HepG2 (cell line): ENCODE data around the gene NFX1. TPM values are rescaled to one million over a fixed set of nuclear protein-coding genes. Genes with fewer than 3 reads are reported as not detected.
A peak's percentile ranks its signal among the peaks of the same experiment; 100 is the strongest.

Source experiments
- GLI4 ChIP-seq: sonication (generic); formaldehyde crosslinking; IDR thresholded peaks from 2 replicates; pipeline ENCODE4 v1.5.1; 2020; ENCODE audit warnings: missing genetic modification reagents, mild to moderate bottlenecking, moderate library complexity, borderline replicate concordance
- GTF3A ChIP-seq: sonication (generic); formaldehyde crosslinking; conservative IDR thresholded peaks from 2 replicates; pipeline ENCODE4 v1.4.0; 2020; ENCODE audit warnings: mild to moderate bottlenecking, missing genetic modification reagents
- HMG20B ChIP-seq: conservative IDR thresholded peaks from 2 replicates; pipeline ENCODE4 v1.6.1; 2016; ENCODE audit warnings: missing genetic modification reagents, missing compliant biosample characterization
- HOXA7 ChIP-seq: sonication (generic); formaldehyde crosslinking; IDR thresholded peaks from 2 replicates; pipeline ENCODE4 v1.8.1; 2022; ENCODE audit warnings: mild to moderate bottlenecking, missing genetic modification reagents, moderate library complexity
- HOXA9 ChIP-seq: sonication (generic); formaldehyde crosslinking; IDR thresholded peaks from 2 replicates; pipeline ENCODE4 v1.8.1; 2022; ENCODE audit warnings: missing genetic modification reagents, mild to moderate bottlenecking, moderate library complexity, borderline replicate concordance
- IRF9 ChIP-seq: sonication (generic); formaldehyde crosslinking; IDR thresholded peaks from 2 replicates; pipeline ENCODE4 v1.8.0; 2022; ENCODE audit warnings: missing genetic modification reagents, mild to moderate bottlenecking, borderline replicate concordance
- ISX ChIP-seq: sonication (generic); formaldehyde crosslinking; conservative IDR thresholded peaks from 2 replicates; pipeline ENCODE4 v1.5.0; 2020; ENCODE audit warnings: missing genetic modification reagents
- MAF1 ChIP-seq: sonication (generic); formaldehyde crosslinking; IDR thresholded peaks from 2 replicates; pipeline ENCODE4 v1.5.0; 2020; ENCODE audit warnings: missing genetic modification reagents, borderline replicate concordance
- MIXL1 ChIP-seq: IDR thresholded peaks from 2 replicates; pipeline ENCODE4 v1.6.1; 2016
- NKX3-1 ChIP-seq: sonication (generic); formaldehyde crosslinking; IDR thresholded peaks from 2 replicates; pipeline ENCODE4 v1.5.0; 2020; ENCODE audit warnings: missing genetic modification reagents
- RXRA ChIP-seq: sonication (generic); formaldehyde crosslinking; IDR thresholded peaks from 2 replicates; pipeline ENCODE4 v1.5.1; 2020; ENCODE audit warnings: missing genetic modification reagents
- SALL2 ChIP-seq: sonication (generic); formaldehyde crosslinking; IDR thresholded peaks from 2 replicates; pipeline ENCODE4 v1.8.1; 2023; ENCODE audit warnings: mild to moderate bottlenecking, missing genetic modification reagents, inconsistent platforms
- TBX3 ChIP-seq: fragments of 450-650 bp; IDR thresholded peaks from 2 replicates; pipeline ENCODE4 v1.6.1; 2017; ENCODE audit warnings: antibody characterized with exemption, mild to moderate bottlenecking, inconsistent platforms, borderline replicate concordance
- TRIM24 ChIP-seq: sonication (generic); formaldehyde crosslinking; IDR thresholded peaks from 2 replicates; pipeline ENCODE4 v1.8.0; 2022; ENCODE audit warnings: mild to moderate bottlenecking, missing genetic modification reagents
- ZFP37 ChIP-seq: sonication (generic); formaldehyde crosslinking; IDR thresholded peaks from 2 replicates; pipeline ENCODE4 v1.4.0; 2020; ENCODE audit warnings: missing genetic modification reagents, borderline replicate concordance
- ZNF230 ChIP-seq: sonication (generic); formaldehyde crosslinking; IDR thresholded peaks from 2 replicates; pipeline ENCODE4 v1.4.0; 2020; ENCODE audit warnings: mild to moderate bottlenecking, missing genetic modification reagents
- ZNF24 ChIP-seq: fragments of 450-650 bp; IDR thresholded peaks from 2 replicates; pipeline ENCODE4 v1.6.1; 2017; ENCODE audit warnings: antibody characterized with exemption, mild to moderate bottlenecking
- ZNF333 ChIP-seq: sonication (generic); formaldehyde crosslinking; IDR thresholded peaks from 2 replicates; pipeline ENCODE4 v1.4.0; 2020; ENCODE audit warnings: mild to moderate bottlenecking, missing genetic modification reagents, borderline replicate concordance
- ZNF350 ChIP-seq: sonication (generic); formaldehyde crosslinking; IDR thresholded peaks from 2 replicates; pipeline ENCODE4 v1.4.0; 2020; ENCODE audit warnings: mild to moderate bottlenecking, low read depth, missing genetic modification reagents, borderline replicate concordance
- ZNF883 ChIP-seq: sonication (generic); formaldehyde crosslinking; IDR thresholded peaks from 2 replicates; pipeline ENCODE4 v1.5.1; 2020; ENCODE audit warnings: mild to moderate bottlenecking, missing genetic modification reagents; ENCODE audit errors: not compliant biosample characterization
- polyA plus RNA-seq, 8 experiments: library from polyadenylated mRNA; depleted of rRNA in 3 of 8; stranded (reverse) in 7 of 8; unstranded in 1 of 8; fragments of >200 nt; fragmentation: Illumina TruSeq in 4 of 8; extraction: Trizol in 4 of 8; gene quantifications; 2 replicates each; pipeline versions ENCODE4 v1.2.1 to v1.2.3, GENCODE V29; 2011 to 2016; ENCODE audit warnings: low read depth in 4 of 8, missing spikeins in 1 of 8, mixed read lengths in 1 of 8; ENCODE audit not compliant: insufficient read depth in 1 of 8
- total RNA-seq, 5 experiments: library from RNA; depleted of rRNA; stranded (reverse); fragments of >200 nt; fragmentation: Illumina TruSeq; extraction: Trizol; gene quantifications; 2 replicates each; pipeline ENCODE4 v1.2.3, GENCODE V29; 2016; ENCODE audit warnings: low read depth in 1 of 5
- TF ChIP-seq, protein P1 (sequence below): sonication (generic); formaldehyde crosslinking; IDR thresholded peaks from 2 replicates; pipeline ENCODE4 v1.5.1; 2020; ENCODE audit warnings: mild to moderate bottlenecking, missing genetic modification reagents
- TF ChIP-seq, protein P2 (sequence below): sonication (generic); formaldehyde crosslinking; IDR thresholded peaks from 2 replicates; pipeline ENCODE4 v1.4.0; 2020; ENCODE audit warnings: mild to moderate bottlenecking, missing genetic modification reagents
- TF ChIP-seq, protein P3 (sequence below): sonication (generic); formaldehyde crosslinking; IDR thresholded peaks from 2 replicates; pipeline ENCODE4 v1.5.1; 2020; ENCODE audit warnings: missing genetic modification reagents, mild to moderate bottlenecking, borderline replicate concordance

Gene NFX1
- total and polyA plus RNA-seq, 2 of the 13 experiments (the other 11 are each of a cell fraction or from before 2014, with no cell fraction given): 23.9 to 27.5 TPM

DNA sequence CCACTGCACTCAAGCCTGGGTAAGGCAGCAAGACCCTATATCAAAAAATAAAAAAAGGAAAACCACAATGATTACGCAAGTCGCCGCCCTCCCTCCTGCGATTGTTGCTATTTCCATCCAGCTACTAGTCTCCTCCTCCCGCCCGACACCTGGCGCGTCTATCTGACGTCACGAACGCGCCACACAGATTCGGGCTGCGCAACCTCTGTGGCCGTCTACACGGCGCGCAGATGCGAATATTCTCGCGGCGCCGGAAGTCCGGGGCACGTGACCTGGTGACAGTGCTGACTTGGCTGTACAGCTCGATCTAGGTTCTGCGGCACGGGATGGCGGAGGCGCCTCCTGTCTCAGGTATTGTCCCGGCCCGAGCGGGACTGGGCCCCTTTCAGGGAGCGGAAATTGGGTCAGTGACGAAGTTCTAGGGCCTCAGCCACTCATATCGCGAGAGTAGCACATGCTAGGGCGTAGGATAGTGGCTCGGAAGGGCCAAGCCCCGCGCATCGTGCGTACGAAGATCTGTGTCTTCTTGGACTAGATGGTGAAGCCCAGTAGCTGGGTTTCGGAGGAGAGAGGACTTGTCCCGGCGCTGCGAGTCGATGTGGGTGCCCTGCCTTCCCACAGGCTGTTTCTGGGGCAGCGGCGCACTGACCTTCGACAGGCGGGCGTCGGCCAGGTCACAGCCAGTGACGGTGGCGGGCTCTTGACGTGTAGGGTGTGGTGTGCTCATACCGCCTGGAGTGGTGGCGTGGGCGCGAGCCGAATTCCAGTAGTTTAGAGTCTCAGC is at the start of gene NFX1 (continued):
- TF ChIP-seq, protein P1, sequence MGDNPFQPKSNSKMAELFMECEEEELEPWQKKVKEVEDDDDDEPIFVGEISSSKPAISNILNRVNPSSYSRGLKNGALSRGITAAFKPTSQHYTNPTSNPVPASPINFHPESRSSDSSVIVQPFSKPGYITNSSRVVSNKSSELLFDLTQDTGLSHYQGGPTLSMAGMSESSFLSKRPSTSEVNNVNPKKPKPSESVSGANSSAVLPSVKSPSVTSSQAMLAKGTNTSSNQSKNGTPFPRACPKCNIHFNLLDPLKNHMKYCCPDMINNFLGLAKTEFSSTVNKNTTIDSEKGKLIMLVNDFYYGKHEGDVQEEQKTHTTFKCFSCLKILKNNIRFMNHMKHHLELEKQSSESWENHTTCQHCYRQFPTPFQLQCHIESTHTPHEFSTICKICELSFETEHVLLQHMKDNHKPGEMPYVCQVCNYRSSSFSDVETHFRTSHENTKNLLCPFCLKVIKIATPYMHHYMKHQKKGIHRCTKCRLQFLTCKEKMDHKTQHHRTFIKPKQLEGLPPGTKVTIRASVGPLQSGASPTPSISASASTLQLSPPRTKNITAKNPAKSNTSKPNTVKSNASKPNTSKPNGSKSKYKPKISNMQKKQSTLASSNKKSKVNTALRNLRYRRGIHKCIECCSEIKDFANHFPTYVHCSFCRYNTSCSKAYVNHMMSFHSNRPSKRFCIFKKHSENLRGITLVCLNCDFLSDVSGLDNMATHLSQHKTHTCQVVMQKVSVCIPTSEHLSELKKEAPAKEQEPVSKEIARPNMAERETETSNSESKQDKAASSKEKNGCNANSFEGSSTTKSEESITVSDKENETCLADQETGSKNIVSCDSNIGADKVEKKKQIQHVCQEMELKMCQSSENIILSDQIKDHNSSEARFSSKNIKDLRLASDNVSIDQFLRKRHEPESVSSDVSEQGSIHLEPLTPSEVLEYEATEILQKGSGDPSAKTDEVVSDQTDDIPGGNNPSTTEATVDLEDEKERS (CRISPR knock-in tag): peak; percentile 55; the same call in 1 of the 2 replicates
- TF ChIP-seq ZNF350 (CRISPR knock-in tag) (peak; percentile 93), ZNF883 (CRISPR knock-in tag) (peak; percentile 97), IRF9 (CRISPR knock-in tag) (peak; percentile 92), TBX3 (peak; percentile 77), ZNF230 (CRISPR knock-in tag) (peak; percentile 41; the same call in 1 of the 2 replicates), ZNF333 (CRISPR knock-in tag) (peak; percentile 98), ZFP37 (CRISPR knock-in tag) (peak; percentile 86), GLI4 (CRISPR knock-in tag) (peak; percentile 47; the same call in 1 of the 2 replicates), HOXA7 (CRISPR knock-in tag) (0 out of 2 replicates have a peak, but pooled peaks have one; percentile 51), MIXL1 (peak; percentile 28; the same call in 1 of the 2 replicates), MAF1 (CRISPR knock-in tag) (peak; percentile 66; the same call in 1 of the 2 replicates), SALL2 (CRISPR knock-in tag) (peak; percentile 97), NKX3-1 (CRISPR knock-in tag) (peak; percentile 82; the same call in 1 of the 2 replicates), TRIM24 (CRISPR knock-in tag) (no peak), GTF3A (CRISPR knock-in tag) (peak; percentile 88; the same call in 1 of the 2 replicates), HMG20B (peak; percentile 42; the same call in 1 of the 2 replicates), ISX (0 out of 2 replicates have a peak, but pooled peaks have one; percentile 31), RXRA (CRISPR knock-in tag) (peak; percentile 88), ZNF24 (no peak), HOXA9 (CRISPR knock-in tag) (peak; percentile 84; the same call in 1 of the 2 replicates)
- TF ChIP-seq, protein P2, sequence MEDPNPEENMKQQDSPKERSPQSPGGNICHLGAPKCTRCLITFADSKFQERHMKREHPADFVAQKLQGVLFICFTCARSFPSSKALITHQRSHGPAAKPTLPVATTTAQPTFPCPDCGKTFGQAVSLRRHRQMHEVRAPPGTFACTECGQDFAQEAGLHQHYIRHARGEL (CRISPR knock-in tag): peak; percentile 83; the same call in 1 of the 2 replicates
- TF ChIP-seq, protein P3, sequence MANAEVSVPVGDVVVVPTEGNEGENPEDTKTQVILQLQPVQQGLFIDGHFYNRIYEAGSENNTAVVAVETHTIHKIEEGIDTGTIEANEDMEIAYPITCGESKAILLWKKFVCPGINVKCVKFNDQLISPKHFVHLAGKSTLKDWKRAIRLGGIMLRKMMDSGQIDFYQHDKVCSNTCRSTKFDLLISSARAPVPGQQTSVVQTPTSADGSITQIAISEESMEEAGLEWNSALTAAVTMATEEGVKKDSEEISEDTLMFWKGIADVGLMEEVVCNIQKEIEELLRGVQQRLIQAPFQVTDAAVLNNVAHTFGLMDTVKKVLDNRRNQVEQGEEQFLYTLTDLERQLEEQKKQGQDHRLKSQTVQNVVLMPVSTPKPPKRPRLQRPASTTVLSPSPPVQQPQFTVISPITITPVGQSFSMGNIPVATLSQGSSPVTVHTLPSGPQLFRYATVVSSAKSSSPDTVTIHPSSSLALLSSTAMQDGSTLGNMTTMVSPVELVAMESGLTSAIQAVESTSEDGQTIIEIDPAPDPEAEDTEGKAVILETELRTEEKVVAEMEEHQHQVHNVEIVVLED (CRISPR knock-in tag): peak; percentile 87
